NCI-H69 (cell line): ENCODE data around the gene GPR139.

Experiments used
- DNase-seq: peaks from one replicate; lab custom pipeline; 2025; lab: John Stamatoyannopoulos, UW

The GPR139 gene

DNA sequence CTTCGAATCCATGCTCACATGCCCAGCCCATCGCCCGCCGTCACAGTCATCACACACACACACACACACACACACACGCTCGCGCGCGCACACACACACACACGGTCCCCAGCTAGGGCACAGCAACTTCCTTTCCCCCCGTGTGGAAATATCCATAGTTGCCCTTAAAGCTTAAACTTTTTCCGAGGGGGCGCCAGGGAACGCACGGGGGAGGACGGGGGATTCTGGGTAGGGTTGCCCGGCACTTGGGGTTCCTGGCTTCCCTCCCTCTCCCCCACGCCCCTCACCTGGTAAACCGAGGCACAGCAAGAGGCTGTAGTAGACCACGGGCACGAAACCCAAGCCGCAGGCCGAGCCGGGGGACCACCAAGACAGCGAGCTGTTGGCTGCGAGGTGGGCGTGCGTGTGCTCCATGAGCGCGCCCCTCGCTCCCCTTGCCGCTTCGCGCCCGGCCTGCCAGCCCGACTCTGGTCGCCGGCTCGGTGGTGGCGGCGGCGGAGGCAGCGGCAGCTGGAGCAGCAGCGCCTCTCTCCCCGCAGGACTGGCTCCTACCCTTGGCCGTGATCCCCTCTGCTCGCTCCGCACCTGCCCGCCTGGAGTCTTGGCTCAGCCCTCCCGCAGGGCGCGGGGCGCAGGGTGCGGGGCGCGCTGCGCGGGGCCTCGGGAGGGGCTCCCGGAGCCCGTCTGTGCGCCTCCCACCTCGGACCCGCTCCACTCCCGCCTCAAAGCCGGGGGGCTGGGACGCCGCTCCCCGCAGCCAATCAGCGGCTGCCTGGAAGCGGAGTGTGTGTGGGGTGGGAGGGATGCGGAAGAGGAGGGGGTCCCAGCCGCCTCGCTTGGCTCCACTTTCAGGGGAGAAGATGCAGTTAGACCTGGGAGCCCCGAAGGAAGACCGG, at the start of gene GPR139:
Gene GPR139, minus strand, starts transcription at position 688 of the 896 bp plus-strand sequence. Its CDS starts 274 bp downstream, at position 414.
- DNase-seq, result peak; percentile 32

DNA sequence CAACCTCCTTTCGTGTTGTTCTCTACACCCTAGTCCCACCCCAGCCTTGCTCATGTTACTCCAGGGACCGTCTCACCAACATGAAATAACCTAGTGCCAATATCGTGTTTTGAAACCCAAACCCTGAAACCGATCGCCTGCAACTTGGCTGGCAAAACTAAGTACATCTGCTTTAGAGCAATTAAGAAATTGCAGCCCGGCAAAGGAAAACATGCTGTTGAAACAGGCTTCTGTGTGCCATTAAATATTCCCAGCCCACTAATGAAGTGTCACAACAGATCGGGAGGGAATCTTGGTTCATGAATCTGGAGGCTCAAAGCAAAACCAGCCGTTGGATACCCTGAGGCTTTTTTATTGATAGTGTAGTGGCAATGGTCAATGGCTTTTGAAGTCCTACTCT, 48.3 kb upstream of the GPR139 start:
- no peak for DNase-seq

DNA sequence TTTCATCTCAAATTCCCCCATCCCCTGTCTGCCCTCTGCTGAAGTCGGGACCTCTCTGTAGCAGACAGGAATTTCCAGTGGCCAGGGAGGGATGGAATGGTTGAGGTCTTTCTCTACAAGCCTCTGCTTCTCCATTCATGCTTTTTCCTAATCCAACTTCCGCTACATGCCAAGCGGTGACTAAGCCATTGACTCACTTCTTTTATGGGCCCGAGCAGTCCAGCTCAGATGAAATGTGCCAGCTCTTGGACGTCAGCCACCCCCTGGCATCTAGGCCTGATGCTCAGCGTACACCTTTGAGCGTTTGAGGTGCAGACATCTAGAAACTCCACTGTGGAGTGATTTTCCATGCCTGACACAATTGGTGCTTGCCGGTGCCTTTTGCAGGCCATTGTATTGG, 40.7 kb upstream of the GPR139 start:
- DNase-seq, result peak; percentile 2

DNA sequence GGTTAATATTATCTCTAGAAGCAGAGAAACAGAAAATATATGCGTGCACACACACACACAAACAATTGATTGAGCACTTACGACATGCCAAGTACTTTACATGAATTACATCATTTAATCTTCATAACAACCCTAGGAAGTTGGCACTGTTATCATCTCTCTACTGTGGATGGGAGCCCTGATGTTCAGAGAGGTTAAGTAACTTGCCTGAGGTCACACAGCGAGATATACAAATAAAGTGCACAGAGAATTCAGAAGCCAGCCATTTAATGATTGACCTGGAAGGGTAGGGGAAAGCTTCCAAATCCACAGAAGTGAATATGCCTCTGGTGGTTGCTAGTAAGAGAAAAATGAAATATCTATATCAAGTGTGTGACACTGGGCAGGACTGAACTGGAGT, 37.5 kb upstream of the GPR139 start:
- DNase-seq, result no peak

DNA sequence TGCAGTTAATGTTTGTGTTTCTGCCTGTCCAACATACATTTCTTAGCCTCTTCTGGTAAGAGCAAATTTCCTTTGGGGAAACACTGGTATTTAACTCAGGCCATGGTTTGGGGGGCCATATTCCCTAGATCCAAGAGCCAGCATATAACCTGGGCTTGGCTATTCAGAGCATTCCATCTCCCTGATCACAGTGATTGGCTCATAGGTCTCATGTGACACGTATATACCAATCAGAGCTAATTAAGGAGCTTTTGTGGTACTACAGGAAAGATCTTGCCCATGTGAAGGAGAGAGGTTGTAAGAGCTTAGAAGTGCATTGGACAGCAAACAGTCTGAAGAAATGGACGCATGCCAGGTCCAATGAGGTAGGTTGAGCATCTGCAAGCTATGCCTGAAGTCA, 33.4 kb upstream of the GPR139 start:
- no peak for DNase-seq

DNA sequence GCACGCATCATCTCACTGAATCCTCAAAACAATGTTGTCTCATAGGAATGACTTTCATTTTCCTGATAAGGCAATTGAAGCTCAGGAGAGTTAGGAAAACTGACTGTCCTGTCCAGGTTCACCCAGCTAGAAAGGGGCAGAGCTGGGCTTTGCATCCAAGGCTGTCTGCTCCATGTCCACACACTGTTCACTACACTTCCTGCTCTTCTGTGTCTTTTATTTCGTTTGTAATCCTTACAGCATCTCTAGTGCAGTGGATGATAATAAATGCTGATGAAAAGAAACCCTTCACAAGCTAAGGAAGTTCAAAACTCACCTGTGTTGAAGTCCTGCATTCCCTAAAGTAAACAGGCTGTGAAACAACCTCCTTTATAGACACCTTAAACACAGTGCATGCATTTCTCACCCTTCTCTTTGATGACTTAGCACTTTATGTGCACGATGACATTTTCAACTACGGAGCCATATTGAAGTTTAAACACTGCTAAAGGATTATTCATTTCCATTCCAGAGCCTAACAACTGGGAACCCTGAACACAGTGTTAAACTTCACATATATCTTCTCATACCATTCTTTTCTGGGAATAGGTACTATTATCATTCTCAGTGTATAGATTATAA, 31.0 kb upstream of the GPR139 start:
- no peak for DNase-seq

DNA sequence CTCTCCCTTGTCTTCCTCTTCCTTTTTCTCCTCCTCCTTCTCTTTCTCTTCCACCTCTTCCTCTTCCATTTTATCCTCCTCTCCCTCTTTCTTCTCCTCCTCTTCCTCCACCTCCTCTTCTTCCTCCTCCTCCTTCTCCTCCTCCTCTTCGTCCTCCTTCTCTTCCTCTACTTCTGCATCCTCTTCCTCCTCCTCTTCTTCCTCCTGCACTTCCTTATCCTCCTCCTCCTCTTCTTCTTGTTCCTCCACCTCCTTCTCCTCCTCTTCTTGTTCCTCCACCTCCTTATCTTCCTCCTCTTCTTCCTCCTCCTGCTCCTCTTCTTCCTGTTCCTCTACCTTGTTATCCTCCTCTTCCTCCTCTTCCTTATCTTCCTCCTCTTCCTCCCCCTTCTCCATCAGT, 28.8 kb upstream of the GPR139 start:
- DNase-seq, result no peak

DNA sequence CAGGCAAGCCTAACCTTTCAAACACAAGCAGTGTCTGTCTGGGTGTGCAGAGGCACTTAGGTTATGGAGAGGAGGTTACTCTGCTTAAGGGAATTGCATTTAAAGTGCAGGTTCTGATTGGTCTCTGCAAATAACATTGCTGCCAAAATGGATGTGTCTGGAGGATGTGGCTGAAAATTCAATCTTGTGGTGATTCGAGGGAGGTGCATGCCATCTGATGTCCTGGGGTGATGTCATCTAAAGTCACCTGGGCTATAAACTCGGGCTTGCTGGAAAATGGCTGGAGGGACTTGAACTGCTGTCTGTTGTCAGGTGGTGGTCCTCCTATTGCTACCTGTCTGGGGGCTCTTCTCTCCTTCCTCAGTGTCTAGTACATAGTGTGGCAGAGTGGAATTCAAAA, 28.3 kb upstream of the GPR139 start:
- no peak for DNase-seq

DNA sequence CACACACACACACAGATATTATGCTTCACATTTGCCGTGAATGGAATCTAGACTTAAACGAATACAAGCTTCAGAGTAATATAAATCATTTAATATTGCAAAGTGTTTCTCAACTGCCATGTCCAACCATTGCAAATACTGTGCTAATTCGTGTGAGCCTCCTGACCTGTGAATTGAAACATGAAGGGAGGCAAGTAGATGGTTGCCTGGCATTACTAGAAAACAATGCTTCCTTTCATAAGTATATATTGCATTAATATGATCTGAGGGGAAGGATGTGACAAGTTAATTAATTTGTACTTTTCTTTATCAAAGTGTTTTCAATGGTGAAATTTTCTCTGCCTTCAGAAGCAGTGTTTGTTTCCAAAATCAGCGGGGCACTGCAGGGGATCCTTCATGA, 25.7 kb upstream of the GPR139 start:
- no peak for DNase-seq

DNA sequence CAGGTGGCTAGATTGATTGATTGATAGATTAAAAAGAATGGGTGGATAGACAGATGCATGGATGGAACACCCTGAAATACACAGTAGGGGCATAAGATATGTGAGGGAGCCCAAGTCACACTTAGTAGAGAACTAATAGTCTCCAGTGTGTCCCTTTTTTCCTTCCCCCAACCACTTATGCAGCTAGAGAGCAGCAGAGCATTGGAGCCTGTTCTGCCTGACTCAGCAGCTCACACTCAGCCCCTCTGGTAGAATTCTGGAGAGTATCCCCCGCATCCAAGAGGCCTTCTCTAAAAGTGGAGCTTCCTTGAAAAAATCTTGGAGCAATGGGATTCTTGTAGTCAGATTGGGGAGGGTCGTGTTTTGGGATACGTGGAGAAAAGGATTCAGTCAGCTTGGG, 20.5 kb upstream of the GPR139 start:
- no peak for DNase-seq

DNA sequence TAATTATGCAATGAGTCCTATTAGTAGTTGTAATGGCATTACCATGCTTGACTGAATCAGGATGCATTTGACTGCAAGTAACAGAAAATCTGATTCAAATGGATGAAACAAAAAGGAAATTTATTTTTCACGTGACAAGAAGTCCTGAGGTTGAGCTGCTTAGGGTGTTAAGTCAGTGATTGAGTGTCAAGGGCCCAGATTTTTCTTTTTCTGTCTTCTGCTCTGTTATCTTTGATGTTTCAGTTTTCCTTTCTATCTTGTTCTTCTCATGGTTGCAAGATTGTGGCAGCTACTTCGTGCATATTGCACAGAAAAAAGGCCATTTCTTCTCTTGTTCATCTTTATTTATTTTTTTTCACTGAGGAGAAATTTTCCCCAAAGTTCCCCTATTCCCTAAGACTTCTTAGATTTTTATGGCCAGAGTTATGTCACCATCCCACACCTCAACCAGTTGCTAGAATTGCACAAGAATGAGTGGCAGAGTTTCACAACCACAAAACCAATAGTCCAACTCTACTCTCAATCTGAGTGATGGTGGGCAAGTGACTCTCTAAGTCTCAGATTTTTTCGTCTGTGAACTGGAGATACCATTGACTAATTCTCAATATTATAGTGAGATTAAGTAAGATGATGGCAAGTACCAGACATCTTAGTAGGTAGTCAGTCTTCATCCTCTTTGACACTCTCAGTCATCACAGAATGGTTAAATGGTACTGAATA, 15.7 kb upstream of the GPR139 start:
- no peak for DNase-seq

DNA sequence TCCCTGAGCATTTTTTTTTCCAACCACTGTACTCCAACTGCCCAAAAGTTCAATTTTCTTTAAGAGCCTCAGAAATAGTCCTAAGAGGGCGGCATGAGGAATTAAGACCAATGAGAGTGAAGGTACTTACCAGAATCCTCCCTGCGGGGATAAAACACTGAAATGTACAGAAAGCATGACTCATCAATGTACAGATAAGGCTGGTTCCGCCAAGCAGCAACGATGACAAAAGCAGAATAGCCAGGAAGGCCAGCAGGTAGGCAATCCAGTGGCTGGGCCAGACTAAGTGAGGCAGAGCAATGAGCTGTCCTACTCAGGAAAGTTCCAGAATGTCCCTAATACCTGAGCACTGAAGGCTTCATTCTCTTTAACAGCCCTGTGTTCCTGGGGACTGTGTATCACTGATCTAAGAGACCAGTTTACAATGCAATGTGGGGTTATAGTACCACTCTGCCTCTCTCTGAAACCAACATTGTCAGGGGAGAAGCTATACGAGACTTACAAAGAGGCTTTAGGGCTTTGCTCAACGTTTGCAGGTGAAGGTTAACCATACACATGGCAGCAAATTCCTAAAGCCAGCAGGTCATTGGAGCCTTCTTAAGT, 11.0 kb upstream of the GPR139 start:
- DNase-seq, result peak; percentile 15

DNA sequence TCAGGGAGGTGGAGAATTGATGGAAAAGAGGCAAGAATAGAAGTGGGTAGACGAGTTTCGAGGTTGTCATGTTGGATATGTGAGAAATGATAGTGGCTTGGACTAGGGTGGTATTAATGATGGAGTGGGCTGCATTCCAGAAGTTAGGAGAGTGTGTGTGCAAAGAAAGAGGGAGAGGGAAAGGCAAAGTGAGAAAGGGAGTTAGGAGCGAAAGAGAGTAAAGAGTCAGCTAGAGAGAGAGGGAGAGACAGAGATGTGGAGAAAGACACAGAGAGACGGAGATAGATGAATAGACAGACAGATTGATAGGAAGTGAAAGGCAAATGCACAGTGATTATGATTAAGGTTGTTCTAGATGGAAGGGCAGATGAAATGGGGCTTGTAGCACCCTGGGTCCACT, 5.4 kb upstream of the GPR139 start:
- no peak for DNase-seq

DNA sequence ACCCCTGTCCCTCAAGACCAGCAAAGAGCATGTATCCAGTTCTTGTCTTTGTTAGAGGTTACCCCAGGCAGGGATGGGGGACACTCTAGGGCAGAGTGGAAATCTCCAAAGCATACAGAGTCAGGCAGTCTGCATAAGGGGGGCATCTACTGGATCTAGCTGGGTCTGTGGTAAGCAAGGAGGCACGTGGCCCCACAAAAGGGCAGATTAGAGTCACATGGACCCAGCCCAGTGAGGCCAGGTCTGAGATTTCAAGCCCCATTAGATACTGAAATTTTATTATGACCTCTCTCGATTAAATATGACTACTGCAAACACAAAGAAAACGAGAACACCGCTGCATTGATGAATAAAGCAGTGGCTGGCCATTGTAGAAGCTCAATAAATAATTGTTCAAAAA, 1.6 kb upstream of the GPR139 start:
- no peak for DNase-seq

DNA sequence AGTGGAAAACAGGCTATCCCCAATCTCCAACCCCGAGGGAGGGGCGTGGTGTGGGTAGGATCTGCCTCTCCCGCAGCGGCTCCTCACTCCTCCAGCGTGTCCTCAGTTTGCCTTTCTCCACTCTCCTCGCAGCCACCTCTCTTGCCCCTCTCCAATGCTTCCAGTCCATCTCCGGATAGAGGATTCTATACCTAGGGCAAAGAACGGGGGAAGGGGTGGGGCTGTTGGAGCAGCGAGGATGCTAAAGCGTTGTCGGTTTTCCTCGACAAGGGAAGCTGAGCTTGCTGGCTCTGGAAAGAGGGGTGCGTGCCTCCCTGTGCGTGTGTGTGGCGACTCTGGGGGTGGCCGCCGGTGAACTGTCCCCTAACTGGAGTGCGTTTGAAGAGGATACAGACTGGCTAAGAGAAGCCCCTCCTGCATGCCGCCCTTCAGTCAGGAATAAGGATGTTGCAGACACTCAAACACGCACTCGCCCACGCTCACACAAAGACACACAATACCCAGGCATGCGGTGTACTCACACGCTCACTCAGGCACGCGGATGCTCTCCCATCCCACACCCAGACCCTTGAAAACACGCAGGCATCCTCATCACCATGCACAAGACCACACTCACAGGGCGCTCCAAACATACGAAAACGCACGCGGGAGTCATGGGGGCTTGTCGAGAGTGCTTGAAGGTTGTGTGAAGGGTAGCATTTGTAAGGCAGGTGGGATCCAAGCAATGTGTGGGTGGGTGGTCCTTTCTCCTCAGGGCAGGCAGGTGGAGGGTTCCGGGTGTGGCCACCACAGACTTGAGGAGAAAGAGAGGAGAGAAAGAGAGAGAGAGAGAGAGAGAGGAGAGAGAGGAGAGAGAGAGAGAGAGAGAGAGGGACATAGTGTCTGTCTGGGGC, 655 bp upstream of the GPR139 start:
- DNase-seq, result peak; percentile 29

DNA sequence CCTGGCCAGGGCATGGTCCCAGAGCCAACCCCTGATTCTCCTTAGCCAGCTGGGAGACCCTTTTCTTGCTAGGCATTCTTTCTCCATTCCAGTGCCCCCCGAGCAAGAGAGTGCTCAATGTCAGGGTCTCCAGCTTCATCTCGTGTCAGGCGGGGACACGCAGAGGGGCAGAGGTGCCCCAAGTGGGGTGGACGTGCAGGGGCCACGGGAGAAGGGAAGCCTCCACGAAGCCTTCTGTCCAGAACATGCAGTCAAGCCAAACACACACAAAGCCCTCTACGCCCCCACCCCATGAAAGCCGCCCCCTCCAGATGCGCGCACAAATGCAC, 852 bp downstream of the GPR139 start:
- no peak for DNase-seq

DNA sequence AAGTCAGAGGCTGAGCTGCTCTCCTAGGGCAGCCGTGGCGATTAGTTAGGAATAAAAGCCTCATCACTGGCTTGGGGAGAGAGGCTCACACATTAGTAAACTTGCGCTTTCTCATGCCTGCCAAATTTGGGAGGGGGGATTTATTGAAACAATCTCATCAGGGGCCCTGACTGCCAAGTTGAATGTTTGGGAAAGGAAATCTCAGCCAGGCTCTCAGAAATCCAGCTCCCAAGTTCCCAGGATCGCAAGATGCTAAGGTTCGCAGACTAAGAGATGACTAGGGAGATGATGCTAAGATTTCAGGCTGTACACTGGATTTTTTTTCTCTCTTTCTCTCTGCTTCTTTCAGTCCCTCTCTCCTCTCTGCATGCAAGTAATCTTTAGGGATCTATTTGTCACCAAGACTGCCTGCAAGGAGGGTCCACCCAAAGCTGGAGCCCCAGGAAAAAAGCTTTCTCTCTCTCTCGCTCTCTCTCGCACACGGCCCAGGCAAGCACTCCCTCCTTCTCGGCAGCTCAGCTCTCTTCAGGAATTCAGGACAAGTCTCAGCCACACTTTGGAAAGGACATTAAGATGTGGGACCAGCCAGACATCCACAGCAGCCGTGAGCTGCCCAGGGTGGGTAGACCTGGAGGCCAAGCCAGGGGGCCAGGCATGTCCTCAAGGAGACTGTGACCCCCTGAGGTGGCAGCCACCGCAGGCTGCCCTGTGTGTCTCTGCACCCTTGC, 1.4 kb downstream of the GPR139 start:
- DNase-seq, result no peak

DNA sequence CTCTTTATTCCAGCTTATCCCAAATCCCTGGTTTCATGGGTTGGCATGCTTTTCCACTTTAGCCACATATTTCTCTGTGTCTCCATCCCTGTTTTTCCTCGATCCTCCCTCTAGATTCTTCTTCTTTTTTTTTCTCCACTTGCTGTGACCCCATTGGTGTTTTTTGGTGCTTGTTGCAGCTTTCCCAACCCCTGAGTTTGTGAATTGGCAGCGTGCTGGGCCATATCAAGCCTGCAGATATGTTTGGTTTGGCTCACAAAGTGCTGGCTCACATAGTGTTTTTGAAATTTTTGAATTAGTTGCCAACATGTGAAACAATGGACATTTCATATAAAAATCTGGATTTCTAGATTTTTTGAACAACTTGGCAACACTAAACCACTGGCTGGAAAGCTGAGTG, 8.8 kb downstream of the GPR139 start:
- no peak for DNase-seq

DNA sequence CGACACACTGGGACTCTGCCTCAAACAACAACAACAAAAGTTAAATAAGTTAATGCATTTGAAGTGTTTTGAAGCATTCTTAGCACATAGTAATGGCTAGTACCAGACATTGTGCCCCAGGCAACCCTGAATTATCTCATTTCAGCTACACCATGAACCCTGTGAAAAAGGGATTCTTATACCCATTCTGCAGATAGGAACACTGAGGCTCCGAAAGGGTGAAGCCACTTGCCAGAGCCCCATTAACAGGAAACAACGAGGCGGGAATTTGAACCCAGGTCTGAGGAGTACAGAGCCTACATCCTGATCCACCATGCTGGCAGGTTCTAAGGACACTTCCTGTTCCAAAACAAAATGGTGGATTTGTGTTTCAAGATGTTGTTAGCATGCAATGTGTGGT, 9.2 kb downstream of the GPR139 start:
- no peak for DNase-seq

DNA sequence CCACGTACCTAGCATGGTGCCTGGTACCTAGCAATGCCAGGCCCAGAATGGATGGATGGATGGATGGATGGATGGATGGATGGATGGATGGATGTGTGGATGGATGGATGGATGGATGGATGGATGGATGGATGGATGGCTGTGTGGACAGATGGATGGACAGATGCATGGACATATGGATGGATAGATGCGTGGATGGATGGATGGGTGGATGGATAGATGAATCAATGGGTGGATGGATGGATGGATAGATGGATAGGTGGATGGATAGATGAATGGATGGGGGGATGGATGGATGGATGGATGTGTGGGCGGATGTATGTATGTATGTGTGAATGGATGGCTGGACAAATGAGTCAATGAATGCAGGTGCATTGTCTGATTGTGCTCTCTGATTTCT, 12.6 kb downstream of the GPR139 start:
- DNase-seq, result no peak

DNA sequence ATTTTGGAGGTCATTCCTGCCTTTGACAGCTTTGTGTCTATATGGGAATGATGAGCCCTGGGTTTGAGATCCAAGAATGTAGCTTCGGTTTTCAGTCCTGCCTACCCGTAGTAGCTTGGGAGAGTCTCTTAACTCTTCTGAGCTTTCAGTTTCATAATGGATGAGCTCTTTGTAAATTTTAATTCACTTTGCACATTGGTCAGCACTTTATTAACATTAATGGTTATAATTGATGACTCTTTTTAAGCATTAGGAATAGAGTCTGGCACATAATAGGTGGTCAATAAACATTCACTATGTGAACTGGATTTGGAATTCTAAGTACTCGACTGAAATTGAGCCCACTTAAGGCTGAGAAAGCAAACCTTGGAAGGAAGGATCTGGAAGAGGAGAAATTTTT, 17.3 kb downstream of the GPR139 start:
- DNase-seq, result no peak
